COLO668 (cell line): Measurements from ENCODE around the gene PUS1.

Experiments
- DNase-seq: peaks from one replicate; lab custom pipeline; 2025; ENCODE audit not compliant: unreplicated experiment; lab: John Stamatoyannopoulos, UW

Gene PUS1

DNA sequence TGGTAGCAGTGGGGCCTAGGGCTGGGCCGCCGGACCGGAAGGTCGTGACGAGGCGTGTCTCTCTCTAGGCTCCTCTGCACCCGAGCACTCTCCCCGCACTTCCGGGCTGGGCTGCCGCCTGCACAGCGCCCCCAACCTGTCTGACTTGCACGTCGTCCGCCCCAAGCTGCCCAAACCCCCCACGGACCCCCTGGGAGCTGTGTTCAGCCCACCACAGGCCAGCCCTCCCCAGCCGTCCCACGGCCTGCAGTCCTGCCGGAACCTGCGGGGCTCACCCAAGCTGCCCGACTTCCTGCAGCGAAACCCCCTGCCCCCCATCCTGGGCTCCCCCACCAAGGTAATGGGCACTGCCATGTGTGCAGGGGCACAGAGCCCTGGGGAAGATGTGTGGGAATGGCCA lies 13.3 kb upstream of the PUS1 start:
- DNase-seq: no peak

GRCh38 chr12:131916306-131917138 lies 12.6 kb upstream of the PUS1 start:
- no peak for DNase-seq

DNA sequence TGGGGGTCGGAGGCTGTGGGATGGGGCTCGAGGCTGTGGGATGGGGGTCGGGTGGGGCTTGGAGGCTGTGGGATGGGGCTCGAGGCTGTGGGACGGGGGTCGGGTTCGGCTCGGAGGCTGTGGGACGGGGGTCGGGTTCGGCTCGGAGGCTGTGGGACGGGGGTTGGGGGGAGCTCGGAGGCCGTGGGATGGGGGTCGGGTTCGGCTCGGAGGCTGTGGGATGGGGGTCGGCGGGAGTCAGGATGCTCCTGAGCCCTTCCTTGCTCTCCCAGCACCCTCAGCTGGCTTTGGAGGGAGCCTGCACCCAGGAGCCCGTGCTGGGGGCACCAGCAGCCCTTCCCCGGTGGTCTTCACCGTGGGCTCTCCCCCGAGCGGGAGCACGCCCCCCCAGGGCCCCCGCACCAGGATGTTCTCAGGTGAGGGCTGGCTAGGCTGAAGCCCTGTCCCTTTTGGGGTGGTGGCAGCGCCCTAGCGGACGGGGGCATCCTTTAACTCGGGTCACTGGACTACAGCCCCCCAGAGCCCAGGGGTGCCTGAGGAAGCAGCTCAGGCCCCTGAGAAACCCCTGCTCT lies 11.9 kb upstream of the PUS1 start:
- DNase-seq: no peak

- DNase-seq: no peak
Measured at GRCh38 chr12:131917711-131918306, 11.3 kb upstream of the PUS1 start.

DNA sequence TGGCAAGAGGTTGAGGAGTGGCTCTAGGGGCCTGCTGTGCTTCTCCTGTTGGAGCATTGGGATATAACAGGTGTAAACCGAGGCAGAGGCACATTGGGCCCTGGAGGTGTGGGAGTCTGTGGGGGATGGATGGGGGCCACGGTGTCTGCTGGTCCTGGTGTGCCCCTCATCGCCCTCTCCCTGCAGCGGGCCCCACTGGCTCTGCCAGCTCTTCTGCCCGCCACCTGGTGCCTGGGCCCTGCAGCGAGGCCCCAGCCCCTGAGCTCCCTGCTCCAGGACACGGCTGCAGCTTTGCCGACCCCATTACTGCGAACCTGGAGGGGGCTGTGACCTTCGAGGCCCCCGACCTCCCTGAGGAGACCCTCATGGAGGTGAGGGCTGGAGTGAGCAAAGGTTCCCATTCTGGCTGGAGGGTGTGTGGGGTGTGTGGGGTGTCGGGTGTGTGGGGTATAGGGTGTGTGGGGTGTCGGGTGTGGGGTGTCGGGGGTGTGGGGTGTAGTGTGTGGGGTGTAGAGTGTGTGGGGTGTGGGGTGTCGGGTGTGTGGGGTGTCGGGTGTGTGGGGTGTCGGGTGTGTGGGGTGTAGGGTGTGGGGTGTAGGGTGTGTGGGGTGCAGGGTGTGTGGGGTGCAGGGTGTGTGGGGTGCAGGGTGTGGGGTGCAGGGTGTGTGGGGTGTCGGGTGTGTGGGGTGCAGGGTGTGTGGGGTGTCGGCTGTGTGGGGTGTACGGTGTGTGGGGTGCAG lies 10.6 kb upstream of the PUS1 start:
- DNase-seq: no peak

- no peak for DNase-seq
Measured at GRCh38 chr12:131919051-131919347, 10.1 kb upstream of the PUS1 start.

GRCh38 chr12:131919366-131920156 lies 9.5 kb upstream of the PUS1 start:
- DNase-seq: no peak

DNA sequence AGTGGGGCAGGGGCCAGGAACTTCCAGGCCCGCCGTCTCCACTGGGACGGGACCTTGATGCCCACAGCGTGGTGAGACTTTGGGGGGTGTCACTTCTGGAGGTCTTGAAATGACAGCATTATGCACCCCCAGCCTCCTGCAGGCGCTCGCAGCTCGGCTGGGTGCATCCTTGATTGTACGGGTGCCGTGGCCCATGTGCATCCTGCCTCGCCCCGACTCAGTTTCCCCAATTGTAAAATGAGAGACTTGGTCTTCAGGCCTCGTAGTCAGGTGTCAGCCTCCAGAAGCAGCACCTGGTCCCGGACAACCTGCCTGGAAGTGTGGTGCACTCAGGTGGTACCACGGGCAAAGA lies 8.9 kb upstream of the PUS1 start:
- no peak for DNase-seq

DNA sequence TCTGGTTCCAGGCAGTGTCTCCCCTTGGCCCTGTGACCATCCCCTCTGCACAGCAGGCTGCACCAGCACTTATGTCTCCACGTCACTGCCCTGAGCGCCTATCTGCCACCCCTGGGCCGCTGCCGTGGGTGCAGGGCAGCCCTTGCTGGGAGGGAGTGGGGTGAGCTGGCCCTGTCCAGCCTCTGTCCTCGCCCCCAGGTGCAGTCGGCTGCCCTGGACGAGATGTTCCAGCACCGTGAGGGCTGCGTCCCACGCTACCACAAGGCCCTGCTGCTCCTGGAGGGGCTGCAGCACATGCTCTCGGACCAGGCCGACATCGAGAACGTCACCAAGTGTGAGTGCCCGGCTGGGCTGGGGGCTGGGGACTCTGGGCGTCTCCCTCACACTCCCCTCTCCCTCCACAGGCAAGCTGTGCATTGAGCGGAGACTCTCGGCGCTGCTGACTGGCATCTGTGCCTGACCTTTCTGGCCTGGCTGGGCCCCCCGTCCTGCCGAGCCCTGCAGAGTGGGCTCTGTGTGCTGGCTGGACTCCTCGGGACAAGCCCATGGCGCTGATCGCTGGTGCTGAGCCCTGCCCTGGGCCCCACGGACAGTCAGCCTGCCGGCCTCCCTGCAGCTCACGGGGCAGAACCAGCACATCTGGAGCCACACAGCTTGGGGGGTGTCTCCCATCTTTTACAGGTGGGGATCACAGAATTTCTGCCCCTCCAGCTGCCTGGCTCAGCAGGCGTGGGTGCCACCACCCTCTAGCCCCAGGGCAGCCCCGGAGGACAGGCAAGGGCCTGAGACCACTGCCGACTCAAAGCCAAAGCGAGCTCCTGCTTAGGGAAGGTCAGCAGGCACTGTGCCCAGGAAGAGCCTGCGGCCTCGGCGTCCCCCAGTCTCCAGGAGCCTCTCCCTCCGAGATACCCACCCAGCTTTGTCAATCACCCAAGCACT lies 7.9 kb upstream of the PUS1 start:
- DNase-seq: no peak

DNA sequence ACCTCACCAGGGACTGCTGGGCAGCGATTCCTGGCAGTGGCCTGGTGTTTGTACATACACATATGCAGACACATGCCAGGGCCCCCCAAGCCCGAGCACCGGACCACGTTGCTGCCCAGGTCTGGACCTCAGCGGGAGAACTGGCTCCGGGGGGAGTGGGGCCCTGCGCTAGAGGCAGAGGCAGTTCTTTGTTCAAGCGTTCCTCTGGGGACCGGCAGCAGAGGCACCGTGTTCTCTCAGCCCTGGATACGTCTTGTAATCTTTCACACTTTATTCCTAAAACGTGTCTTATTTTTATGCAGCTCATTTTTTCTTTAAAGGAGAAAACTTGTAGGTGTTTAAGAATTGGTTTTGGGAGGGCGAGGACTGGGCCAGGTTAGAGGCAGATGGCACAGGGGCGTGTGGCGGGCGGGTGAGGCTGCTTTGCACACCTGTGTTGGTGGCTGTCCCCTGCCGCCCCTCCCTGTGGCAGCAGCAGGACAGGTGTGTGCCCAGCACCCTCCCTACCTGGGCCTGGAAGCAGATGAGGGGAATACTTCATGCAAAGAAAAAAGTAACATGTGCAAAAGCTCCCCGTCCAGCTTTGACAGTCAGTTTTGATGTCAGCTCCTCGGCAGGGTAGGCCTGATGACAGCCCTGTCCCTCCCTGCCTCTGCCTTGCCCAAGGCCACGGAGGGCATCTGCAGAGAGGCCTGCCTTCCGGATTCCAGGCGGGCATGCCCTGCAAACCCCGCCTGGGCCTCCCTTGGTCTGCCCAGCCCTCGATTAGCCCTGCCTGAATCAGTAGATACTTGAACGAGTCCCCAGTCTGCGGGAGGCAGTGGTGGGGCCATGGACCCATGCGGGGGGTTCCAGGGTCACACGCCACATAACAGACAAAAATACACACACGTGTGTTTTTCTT lies 7.0 kb upstream of the PUS1 start:
- DNase-seq: no peak

GRCh38 chr12:131922772-131923171 lies 6.3 kb upstream of the PUS1 start:
- DNase-seq: no peak

DNA sequence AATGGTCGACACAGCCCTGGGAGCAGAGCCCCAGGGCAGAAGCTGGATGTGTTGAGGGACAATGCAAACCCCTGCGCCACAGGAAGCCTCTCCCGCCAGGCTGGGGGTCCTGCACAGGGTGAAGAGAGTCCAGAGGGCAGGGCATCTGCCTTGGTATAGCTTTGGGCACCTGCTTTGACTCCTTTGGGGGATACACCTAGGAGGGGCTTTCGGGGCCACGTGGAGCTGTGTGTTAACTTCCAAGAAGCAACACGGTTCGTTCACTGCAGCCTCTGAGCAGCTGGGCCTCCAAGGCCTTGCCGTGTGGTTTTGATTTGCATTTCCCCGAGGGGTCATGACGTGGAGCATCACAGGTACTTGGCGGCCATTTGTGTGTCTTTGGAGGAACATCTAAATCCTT lies 5.8 kb upstream of the PUS1 start:
- DNase-seq: no peak

DNA sequence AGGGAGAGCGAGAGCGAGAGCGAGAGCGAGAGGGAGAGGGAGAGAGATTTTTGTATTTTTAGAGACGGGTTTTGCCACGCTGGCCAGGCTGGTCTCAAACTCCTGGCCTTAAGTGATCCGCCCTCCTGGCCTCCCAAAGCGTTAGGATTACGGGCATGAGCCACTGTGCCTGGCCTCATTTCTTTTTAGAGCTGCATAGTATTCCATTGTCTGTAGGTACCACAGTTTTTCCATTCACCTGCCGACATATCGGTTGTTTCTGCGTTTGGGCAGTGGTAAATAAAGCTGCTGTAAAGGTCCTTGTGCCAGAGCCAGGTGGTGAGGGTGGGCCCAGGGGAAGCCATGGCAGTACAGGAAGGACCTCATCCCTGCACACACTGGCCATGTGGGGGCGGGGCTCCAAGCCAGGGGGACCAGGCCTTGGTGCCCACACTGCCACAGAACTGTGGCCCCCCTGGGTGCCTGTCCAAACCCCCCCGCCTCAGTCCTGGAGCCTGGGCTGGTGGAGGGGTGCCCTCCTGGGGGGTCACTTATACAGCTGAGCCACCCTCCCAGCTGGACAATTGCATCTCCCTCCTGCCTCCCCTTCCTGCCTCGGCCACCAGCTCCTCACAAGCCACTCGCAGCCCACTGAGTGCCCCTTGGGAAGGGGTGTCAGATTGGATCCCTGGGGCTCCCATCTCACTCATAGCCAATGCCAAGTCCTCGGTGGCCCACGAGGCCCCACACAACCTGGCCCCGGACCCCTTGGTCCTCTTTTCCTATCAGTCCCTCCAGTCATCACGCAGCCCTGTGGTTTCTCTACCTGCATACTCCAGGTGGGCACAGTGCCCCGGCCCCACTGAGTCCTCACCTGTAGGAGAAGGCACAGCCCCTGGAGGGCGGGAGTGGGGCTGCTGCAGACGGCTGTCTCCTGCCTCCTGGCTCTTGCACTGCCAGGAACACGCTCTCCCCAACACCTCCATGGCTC lies 1.7 kb upstream of the PUS1 start:
- DNase-seq: no peak

GRCh38 chr12:131928080-131928710 lies 881 bp upstream of the PUS1 start:
- no peak for DNase-seq

GRCh38 chr12:131929581-131930456 lies 743 bp downstream of the PUS1 start:
- peak; percentile 41 for DNase-seq

GRCh38 chr12:131930510-131930909 lies 1.4 kb downstream of the PUS1 start:
- no peak for DNase-seq

DNA sequence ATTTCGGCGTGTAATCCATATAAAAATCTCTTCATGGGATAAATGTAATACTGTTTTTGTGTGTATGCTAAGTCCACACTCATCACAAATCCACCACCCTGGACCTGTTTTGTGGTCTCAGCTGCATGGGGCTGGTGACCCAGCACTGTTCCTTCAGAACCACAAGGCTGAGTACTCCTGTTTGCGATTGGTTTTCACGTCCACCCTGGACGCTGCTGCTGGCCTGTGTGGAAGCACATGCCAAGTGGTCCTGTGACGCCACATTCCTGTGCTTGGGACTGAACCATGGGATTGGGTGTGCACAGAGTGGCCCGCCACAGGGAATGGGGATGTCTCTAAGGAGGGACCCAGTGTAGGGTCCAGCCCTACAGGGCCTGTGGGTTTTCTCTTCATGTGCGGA lies 4.3 kb downstream of the PUS1 start:
- no peak for DNase-seq
